Measurements from ENCODE around the gene RPTOR. TPM values are rescaled to one million over a fixed set of nuclear protein-coding genes. Genes with fewer than 3 reads are reported as not detected.

Gene RPTOR
- total and polyA plus RNA-seq, 2 experiments from 2014 or later = 6.6 to 16.1 TPM

- no peak overlapping the region for H3K4me3 ChIP-seq
- no peaks in the 10 kb centered on the region for H3F3A ChIP-seq (ENCODE audit: insufficient read depth)
- no peak overlapping the region for H2AFZ ChIP-seq
- in situ Hi-C loops (cut with MboI) = no loop called here
- no peaks in the 10 kb centered on the region for H3K9me3 ChIP-seq (ENCODE audit: low read depth)
- whole genome bisulfite sequencing, 2 experiments (ENCODE audit: low coverage in 1 of 2, low lambda C conversion rate in 2 of 2, missing lambda C conversion rate in 2 of 2) = 93 to 95% methylated on average over 20 to 21 of the region's 21 CpGs
- H3K27ac ChIP-seq = no peak overlapping the region
- no peaks in the 10 kb centered on the region for H3K9me2 ChIP-seq (ENCODE audit: insufficient read depth)
- H4K20me1 ChIP-seq (ENCODE audit: insufficient read depth) = no peaks in the 10 kb centered on the region
- H3K9ac ChIP-seq = no peak overlapping the region
- no peak overlapping the region for H3K4me2 ChIP-seq (ENCODE audit: unreplicated experiment)
- H3K36me3 ChIP-seq (ENCODE audit: low read depth) = no peaks in the 10 kb centered on the region; the same call in 1 of the 2 replicates
- no peak for DNase-seq
- TF ChIP-seq EZH2phosphoT487 (IDR thresholded peaks at IDR 0.05; ENCODE audit: insufficient read depth, low read depth) (no peak), EZH2 (IDR thresholded peaks at IDR 0.05; ENCODE audit: insufficient read depth, poor library complexity, severe bottlenecking) (no peak)
- no peaks in the 10 kb centered on the region for H3K4me1 ChIP-seq (ENCODE audit: insufficient read depth)
- H3K79me2 ChIP-seq (ENCODE audit: insufficient read depth) = no peaks in the 10 kb centered on the region
- no peaks in the 10 kb centered on the region for H3K27me3 ChIP-seq (replicated peaks; ENCODE audit: insufficient read depth)
Measured at GRCh38 chr17:80913928-80914821, 369.5 kb downstream of the RPTOR start.

- Histone ChIP-seq H3K36me3 (ENCODE audit: low read depth) (no peaks in the 10 kb centered on the region; the same call in 1 of the 2 replicates), H3K4me2 (ENCODE audit: unreplicated experiment) (no peak overlapping the region), H3K9me2 (ENCODE audit: insufficient read depth) (no peaks in the 10 kb centered on the region), H4K20me1 (ENCODE audit: insufficient read depth) (no peaks in the 10 kb centered on the region), H3K27me3 (replicated peaks; ENCODE audit: insufficient read depth) (no peaks in the 10 kb centered on the region), H3K9me3 (ENCODE audit: low read depth) (no peaks in the 10 kb centered on the region), H3K79me2 (ENCODE audit: insufficient read depth) (no peaks in the 10 kb centered on the region), H3K4me3 (no peak overlapping the region), H3K27ac (no peak overlapping the region), H3K4me1 (ENCODE audit: insufficient read depth) (no peaks in the 10 kb centered on the region), H3K9ac (no peak overlapping the region), H2AFZ (no peak overlapping the region), H3F3A (ENCODE audit: insufficient read depth) (no peaks in the 10 kb centered on the region)
- DNase-seq = no peak
- TF ChIP-seq EZH2 (IDR thresholded peaks at IDR 0.05; ENCODE audit: insufficient read depth, poor library complexity, severe bottlenecking) (no peak), EZH2phosphoT487 (IDR thresholded peaks at IDR 0.05; ENCODE audit: insufficient read depth, low read depth) (no peak)
- in situ Hi-C loops (cut with MboI) = no loop called here
- 96 to 98% methylated on average over 8 of the region's 8 CpGs for WGBS, 2 experiments (ENCODE audit: low coverage in 1 of 2, low lambda C conversion rate in 2 of 2, missing lambda C conversion rate in 2 of 2)
Measured at GRCh38 chr17:80916246-80916645, 371.6 kb downstream of the RPTOR start.

GRCh38 chr17:80917716-80918560 is 373.3 kb downstream of the RPTOR start:
- DNase-seq = no peak
- Histone ChIP-seq H3F3A (ENCODE audit: insufficient read depth) (no peaks in the 10 kb centered on the region), H3K27me3 (replicated peaks; ENCODE audit: insufficient read depth) (no peaks in the 10 kb centered on the region), H2AFZ (no peak overlapping the region), H3K79me2 (ENCODE audit: insufficient read depth) (no peaks in the 10 kb centered on the region), H3K27ac (no peak overlapping the region), H3K4me1 (ENCODE audit: insufficient read depth) (no peaks in the 10 kb centered on the region), H3K9ac (no peak overlapping the region), H3K4me2 (ENCODE audit: unreplicated experiment) (no peak overlapping the region), H3K4me3 (no peak overlapping the region), H4K20me1 (ENCODE audit: insufficient read depth) (no peaks in the 10 kb centered on the region), H3K36me3 (ENCODE audit: low read depth) (no peaks in the 10 kb centered on the region; the same call in 1 of the 2 replicates), H3K9me2 (ENCODE audit: insufficient read depth) (no peaks in the 10 kb centered on the region), H3K9me3 (ENCODE audit: low read depth) (no peaks in the 10 kb centered on the region)
- no peak for TF ChIP-seq EZH2 (IDR thresholded peaks at IDR 0.05; ENCODE audit: insufficient read depth, poor library complexity, severe bottlenecking)
- no peak for TF ChIP-seq EZH2phosphoT487 (IDR thresholded peaks at IDR 0.05; ENCODE audit: insufficient read depth, low read depth)
- in situ Hi-C loops (cut with MboI) = no loop called here
- WGBS, 2 experiments (ENCODE audit: low coverage in 1 of 2, low lambda C conversion rate in 2 of 2, missing lambda C conversion rate in 2 of 2) = 96 to 97% methylated on average over 25 to 32 of the region's 33 CpGs

GRCh38 chr17:80918731-80919130 is 374.1 kb downstream of the RPTOR start:
- Histone ChIP-seq H3K9me2 (ENCODE audit: insufficient read depth) (no peaks in the 10 kb centered on the region), H3K4me3 (no peak overlapping the region), H2AFZ (no peak overlapping the region), H3K79me2 (ENCODE audit: insufficient read depth) (no peaks in the 10 kb centered on the region), H3K9me3 (ENCODE audit: low read depth) (no peaks in the 10 kb centered on the region), H3K9ac (no peak overlapping the region), H3F3A (ENCODE audit: insufficient read depth) (no peaks in the 10 kb centered on the region), H4K20me1 (ENCODE audit: insufficient read depth) (no peaks in the 10 kb centered on the region), H3K4me2 (ENCODE audit: unreplicated experiment) (no peak overlapping the region), H3K4me1 (ENCODE audit: insufficient read depth) (no peaks in the 10 kb centered on the region), H3K36me3 (ENCODE audit: low read depth) (no peaks in the 10 kb centered on the region), H3K27me3 (replicated peaks; ENCODE audit: insufficient read depth) (no peaks in the 10 kb centered on the region), H3K27ac (no peak overlapping the region)
- in situ Hi-C loops (cut with MboI) = no loop called here
- WGBS, 2 experiments (ENCODE audit: low coverage in 1 of 2, low lambda C conversion rate in 2 of 2, missing lambda C conversion rate in 2 of 2) = 95% methylated on average over 15 of the region's 15 CpGs
- TF ChIP-seq EZH2phosphoT487 (IDR thresholded peaks at IDR 0.05; ENCODE audit: insufficient read depth, low read depth) (no peak), EZH2 (IDR thresholded peaks at IDR 0.05; ENCODE audit: insufficient read depth, poor library complexity, severe bottlenecking) (no peak)
- DNase-seq = no peak
